Measurements from ENCODE around the gene CCDC14.
"Not testable (repeated sequence)": the region's sequence is repeated elsewhere in the genome, so short reads cannot be mapped to it uniquely, and the experiment has no call there.

Gene CCDC14

DNA sequence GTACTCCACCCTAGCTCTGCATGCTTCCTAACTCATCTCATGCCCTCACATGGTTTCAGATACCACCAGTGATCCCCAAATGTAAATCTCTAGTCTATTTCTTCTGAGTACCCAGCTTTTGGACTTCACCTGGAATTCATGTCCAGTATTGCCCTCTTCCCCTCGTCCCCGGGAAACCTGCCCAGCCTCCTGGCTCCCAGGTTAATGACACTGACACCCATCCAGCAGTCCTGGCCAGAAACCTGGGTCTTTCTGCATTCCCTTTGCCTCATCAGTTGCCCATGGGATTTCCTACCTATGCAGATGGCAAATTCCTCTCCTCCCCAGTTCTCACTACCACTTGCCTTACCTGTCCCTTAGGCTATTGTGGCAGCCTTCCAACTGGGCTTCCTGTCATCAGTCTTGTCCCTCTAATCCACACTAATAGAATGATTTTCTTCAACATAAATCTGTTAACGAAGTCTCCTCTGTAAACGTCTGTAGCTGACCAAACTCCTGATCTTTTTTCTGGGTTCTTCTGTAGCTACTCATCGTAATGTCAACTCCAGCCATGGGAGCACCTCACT is 61.6 kb downstream of the CCDC14 start:
- DNase-seq (ENCODE audit: low read depth in 2 of 2), result no peak

DNA sequence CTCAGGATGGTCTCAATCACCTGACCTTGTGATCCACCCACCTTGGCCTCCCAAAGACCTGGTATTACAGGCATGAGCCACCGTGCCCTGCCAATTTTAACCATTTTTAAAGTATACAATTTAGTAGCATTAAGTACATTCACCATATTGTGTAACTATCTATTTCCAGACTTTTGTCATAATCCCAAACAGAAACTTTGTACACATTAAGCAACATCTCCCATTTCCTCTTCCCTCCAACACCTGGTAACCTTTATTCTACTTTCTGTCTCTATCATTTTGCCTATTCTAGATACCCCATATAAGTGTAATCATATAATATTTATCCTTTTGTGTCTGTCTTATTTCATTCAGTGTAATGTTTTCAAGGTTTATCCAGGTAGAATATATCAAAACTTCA is 68.0 kb downstream of the CCDC14 start:
- no peak for DNase-seq (ENCODE audit: low read depth in 2 of 2)

DNA sequence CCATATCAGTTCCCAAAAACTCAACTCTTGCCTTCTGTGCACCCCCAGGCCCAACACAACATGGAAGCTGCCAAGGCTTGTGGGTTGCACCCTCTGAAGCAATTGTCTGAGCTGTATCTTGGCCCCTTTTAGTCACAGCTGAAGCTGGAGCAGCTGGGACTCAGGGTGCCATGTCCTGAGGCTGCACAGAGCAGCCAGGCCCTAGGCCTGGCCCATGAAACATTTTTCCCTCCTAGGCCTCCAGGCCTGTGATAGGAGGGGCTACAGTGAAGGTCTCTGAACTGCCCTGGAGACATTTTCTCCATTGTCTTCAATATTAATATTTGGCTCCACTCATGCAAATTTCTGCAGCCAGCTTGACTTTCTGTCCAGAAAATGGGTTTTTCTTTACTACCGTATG is 68.8 kb downstream of the CCDC14 start:
- no peak for DNase-seq (ENCODE audit: low read depth in 2 of 2)

DNA sequence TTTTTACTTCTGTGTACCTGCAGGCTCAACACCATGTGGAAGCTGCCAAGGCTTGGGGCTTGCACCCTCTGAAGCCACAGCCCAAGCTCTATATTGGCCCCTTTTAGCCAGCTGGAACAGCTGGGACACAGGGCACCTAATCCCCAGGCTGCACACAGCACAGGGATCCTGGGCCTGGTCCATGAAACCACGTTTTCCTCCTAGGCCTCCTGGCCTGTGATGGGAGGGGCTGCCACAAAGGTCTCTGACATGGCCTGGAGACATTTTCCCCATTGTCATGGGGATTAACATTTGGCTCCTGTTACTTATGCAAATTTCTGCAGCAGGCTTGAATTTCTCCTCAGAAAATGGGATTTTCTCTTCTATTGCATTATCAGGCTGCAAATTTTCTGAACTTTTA is 70.0 kb downstream of the CCDC14 start:
- DNase-seq (ENCODE audit: low read depth in 2 of 2), result not testable (repeated sequence)

DNA sequence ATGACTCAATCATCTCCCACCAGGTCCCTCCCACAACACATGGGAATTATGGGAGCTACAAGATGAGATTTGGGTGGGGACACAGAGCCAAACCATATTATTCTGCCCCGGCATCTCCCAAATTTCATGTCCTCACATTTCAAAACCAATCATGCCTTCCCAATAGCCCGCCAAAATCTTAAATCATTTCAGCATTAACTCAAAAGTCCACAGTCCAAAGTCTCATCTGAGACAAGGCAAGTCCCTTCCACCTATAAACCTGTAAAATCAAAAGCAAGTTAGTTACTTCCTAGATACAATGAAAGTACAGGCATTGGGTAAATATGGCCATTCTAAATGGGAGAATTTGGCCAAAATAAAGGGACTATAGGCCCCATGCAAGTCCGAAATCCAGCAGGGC is 70.9 kb downstream of the CCDC14 start:
- DNase-seq (ENCODE audit: low read depth in 2 of 2), result not testable (repeated sequence)

DNA sequence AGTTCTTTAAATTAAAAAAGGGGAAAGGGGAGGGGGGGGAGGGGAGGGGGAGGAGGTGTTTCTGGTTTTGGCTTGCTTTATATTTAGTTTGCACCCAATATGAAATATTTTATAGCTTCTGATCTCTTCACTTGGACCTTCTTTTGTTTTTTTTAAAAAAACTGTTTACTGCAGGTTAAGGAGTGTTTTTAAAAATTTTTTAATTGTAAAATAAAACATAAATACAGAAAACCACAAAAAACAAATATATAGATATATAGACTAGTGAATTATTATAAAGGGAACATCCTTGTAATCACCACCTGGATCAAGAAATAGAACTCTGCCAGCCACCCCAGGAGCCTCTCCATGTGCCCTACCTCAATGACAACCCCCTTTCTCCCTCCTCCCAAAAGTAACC is 76.0 kb downstream of the CCDC14 start:
- no peak for DNase-seq (ENCODE audit: low read depth in 2 of 2)

DNA sequence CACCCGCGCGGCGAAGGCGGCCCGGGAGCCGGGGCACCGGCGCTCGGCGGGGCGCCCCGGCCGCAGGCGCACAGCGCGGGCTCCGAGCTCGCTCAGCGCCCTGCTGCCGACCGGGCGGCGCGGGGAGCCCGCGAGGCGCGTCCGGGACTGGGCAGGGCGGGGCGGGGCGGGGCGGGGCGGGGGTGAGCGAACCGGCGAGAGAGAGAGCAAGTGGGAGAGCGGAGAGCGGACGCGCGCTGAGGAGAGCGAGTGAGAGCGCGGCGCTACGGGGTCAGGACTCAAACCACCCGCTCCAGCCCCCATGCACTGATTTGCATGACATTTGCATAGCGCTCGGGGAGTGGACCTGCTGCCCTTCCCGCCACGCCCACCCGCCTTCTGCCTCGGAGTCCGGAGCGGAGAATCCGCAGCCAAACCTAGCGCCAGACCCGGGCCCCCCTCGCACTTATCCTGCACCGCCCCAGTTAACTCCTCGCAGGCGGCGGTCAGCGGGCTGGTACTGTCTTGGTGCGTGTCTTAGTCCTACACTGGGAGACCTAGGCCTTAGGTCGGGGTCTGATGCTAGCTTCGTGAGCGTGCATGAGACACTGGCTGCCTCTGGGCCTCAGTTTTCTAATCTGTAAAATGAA is 76.7 kb downstream of the CCDC14 start, which contains the start of gene MYLK:
Gene MYLK, minus strand, starts transcription at position 130 of the 629 bp plus-strand sequence. CDS start 90,491 bp downstream, outside the sequence.
- peak in 1 of 2 donors; percentile 8 for DNase-seq (ENCODE audit: low read depth in 2 of 2)

DNA sequence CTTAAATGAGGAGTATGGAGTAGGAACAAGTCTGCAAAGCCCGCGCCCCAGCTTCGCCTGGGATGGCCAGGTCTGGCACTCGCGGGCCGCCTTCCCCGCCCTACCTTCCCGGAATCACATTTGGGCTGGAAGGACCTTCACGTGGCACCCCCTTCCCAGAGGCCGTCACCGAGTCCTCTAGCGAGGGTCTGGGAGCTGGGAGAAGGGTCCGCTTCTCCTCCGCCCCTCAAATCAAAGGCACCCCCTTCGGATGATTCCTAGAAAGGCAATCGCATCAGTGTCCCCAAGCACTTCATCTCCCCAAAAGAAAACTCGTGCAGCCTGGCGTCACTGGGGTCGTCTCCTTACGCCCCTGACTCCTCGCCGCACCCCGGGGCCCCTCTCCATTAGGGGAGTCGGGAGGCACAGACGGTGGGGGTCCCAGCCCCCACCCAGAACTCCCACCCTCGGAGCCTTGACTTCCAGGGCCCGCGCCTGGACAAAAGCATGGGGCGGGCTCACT is 77.3 kb downstream of the CCDC14 start:
- no peak for DNase-seq (ENCODE audit: low read depth in 2 of 2)

DNA sequence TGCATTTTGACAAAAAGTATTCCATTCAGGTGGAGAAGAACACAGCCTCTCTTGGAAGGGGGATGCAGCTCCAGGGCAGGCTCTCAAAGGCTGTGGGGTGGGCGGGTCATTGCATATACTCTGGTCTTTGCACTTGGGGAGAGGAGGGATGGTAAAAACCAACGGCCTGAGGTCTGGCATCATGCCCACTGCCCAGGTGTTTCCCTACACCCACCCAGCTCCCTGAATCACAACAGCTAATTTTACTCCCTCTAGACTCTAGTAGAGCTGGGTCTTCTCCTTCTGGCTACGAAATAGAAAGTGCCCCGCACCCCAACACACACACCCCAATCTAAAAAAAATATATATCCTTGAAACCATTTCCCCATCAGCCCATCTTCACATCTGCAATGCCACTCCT is 77.9 kb downstream of the CCDC14 start:
- no peak for DNase-seq (ENCODE audit: low read depth in 2 of 2)

DNA sequence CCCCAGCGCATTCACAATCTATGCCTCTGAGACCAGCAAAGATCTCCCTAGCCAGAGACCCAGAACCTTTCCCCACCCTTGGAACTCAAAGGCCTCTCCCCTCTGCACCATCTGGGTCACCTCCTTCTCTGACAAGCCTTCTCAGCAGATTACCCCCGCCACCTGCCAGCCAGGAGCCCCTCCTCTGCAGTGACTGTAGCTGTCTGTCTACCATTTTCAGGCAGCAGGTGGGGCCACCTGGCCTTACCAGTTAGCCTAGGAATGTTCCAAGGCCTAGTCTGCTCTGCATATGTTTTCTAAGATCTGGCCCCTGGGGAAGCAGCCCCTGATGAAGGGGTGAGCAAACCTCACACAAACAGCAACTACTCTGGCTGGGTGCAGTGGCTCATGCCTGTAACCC is 79.3 kb downstream of the CCDC14 start:
- DNase-seq (ENCODE audit: low read depth in 2 of 2), result no peak

DNA sequence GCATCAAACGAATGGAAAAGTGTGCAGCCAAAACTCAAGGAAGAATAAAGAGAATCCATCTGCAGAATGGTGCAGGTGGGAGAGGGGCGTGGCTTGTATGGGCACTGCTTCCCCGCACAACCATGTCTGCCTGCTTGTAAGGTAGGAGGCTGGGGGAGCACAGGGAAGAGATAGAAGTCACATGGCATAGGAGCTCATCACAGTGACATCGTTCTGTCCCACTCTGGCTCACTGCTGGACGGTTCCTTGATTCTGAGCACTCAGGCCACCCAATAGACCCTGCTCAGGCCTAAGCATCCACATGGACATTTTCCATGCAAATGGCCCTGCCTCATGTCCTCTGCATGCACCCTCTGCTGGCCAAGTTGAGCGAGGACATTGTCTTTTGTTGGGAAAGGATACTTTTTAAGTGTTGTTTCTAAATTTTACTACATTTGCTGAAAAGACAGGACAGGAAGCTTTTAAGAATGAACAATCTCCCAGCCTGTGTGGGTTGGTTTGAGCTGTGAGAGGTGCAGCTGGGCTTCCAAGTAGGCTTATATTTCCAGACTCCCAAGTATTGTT is 79.9 kb downstream of the CCDC14 start:
- no peak for DNase-seq (ENCODE audit: low read depth in 2 of 2)

DNA sequence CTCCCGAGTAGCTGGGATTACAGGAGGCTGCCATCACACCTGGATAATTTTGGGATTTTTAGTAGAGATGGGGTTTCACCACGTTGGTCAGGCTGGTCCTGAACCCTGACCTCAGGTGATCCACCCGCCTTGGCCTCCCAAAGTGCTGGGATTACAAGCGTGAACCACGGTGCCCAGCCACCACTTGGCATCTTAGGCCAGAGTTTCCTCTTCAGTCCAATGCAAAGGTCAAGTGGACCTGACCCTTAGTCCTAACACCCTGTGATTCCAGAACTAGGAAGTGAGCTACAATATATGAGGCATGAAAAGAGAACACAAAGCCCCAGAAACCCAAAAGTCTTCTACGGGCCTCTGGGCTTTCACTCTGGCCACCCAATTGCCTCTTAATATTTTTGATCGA is 82.2 kb downstream of the CCDC14 start:
- no peak for DNase-seq (ENCODE audit: low read depth in 2 of 2)

DNA sequence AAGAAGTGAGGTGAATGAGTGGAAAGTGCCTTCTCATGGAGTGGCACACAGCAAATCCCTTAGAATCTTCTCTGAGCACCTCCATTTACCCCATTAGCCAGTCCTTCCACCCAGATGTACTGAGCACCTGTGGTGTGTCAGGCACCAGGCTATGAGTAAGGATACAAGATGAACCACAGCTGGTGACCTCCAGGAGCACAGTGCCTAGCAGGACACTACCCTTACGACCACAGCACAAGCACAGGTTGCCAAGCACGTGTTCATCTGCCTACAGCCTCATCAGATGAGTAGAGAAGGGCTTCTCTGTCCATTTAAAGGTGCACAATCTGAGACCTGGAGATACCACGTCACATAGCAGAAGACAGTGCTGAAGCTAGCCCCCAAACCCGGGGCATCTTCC is 83.1 kb downstream of the CCDC14 start:
- no peak for DNase-seq (ENCODE audit: low read depth in 2 of 2)

DNA sequence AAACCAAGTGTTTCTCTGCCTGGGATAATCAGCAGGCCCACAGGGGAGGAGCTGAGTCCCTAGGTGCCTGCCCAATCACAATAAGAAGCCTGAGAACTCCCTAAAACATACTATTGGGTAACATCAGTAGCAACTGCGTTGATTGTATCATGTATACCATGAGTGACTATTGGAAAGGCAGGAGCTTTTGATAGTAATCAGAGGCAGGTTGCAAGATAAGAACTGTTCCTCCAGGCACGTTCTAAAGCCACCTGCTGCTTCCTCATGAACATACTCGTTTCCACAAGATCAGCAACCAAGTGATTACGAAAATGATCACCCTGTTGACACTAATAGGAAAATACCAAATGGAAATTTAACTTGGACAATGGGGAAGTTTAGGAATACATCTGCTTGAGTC is 83.6 kb downstream of the CCDC14 start:
- no peak for DNase-seq (ENCODE audit: low read depth in 2 of 2)

DNA sequence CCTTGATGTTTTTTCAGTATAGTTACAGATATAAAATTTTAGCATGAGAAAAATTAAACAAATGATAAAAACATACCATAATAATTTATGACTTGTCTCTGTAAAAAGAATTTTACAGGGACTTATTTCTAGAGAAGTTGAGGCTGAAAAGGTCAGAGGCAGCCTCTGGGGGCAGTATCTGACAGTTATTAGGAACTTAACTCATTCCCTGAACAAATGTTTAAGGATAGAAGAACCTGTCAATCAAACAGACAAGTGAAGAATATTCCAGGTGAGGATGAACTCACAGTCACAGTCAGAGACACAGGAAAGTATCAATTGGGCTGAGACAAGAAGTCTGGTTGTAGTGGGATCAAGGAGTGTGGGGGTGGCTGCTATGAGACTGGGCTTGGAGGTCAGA is 84.2 kb downstream of the CCDC14 start:
- DNase-seq (ENCODE audit: low read depth in 2 of 2), result no peak

DNA sequence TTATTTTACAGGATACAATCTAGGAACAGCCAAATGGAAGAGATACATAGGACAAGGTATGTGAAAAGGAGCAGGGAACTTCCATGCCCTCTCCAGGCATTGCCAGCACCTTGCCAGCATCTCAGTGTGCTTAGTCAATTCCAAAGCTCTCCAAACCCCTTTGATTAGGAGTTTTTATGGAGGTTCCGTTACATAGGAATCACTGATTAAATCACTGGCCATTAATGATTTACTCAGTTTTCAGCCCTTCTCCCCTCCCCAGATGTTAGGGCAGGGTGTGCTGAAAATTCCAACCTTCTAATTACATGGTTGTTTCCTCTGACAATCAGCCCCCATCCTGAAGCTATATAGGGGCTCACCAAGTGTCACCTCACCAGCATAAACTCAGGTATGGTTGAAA is 88.4 kb downstream of the CCDC14 start:
- no peak for DNase-seq (ENCODE audit: low read depth in 2 of 2)

DNA sequence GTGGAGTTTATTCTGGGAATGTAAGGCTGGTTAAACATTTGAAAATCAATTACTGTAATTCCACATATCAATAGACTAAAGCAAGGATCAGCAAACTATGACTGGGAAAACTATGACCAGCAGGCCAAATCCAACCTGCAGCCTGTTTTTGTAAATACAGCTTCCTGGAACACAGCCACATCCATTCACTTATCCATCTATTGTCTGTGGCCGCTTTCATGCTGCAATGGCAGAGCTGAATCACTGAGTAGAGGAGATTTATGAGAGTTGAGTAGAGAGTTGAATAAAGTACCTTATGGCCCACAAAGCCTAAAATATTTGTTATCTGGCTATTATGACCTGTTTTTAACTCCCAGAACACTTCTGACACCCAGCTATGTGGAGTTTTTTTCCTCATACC is 89.1 kb downstream of the CCDC14 start:
- DNase-seq (ENCODE audit: low read depth in 2 of 2), result no peak

DNA sequence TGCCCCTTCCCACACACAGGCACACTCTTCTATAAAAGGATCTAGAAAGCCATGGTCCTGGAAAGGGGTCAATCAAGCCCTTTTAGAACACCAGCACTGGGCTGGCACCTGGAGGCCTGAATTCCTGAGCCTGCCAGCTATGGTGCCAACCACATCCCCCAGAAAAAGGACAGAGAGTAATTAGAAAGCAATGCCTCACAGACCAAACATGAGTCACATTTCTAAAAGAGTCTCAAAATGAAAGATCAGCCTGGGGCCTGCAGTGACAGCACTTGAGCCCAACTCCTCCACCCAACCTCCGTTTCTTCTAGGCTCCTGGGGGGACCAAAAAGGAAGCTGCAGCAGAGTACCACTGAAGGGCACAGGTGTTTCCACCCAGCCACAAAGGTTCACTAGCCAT is 91.0 kb downstream of the CCDC14 start:
- no peak for DNase-seq (ENCODE audit: low read depth in 2 of 2)

DNA sequence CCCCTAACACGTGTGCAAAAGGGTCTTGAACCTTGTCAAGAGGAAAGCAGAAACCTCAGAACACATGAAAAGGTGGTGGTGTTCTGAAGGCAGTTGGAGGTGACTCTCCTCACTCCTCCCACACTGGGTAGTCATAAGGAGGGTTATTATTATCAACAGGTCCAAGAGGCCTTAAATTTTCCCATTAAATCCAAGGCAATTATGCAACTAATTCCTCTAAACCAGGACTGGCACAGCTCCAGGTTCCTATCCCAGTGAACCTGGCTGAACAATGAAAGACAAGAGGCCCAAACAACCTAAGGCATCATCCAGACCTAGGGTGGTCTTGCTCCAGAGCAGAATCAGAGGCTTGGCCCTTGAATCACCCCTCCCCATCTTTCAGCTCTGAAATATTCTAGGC is 91.9 kb downstream of the CCDC14 start:
- DNase-seq (ENCODE audit: low read depth in 2 of 2), result no peak

DNA sequence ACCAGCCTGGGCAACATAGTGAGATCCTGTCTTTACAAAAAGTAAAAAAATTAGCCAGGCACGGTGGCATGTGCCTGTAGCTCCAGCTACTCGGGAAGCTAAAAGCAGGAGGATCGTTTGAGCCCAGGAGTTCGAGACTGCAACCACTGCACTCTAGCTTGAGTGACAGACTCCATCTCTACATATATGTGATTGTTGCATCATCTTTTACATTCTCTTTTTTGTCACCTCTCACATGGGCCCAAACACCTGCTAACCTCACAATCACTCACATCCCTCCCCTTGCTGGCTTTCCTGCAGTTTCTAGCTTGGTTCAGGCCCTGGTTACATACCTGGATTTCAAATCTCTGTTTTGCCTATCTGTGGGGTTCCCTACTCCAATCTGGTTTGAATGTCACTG is 96.3 kb downstream of the CCDC14 start:
- no peak for DNase-seq (ENCODE audit: low read depth in 2 of 2)
